PFSK-1 (cell line): Measurements from ENCODE around the gene CEP41.

Source experiments
- POLR2AphosphoS5 ChIP-seq: IDR thresholded peaks from 2 replicates; pipeline ENCODE4 v1.6.1; 2012; ENCODE audit warnings: low read depth, mild to moderate bottlenecking, control low read depth, low read length, moderate library complexity
- SIN3A ChIP-seq: IDR thresholded peaks from 2 replicates; pipeline ENCODE4 v1.6.1; 2012; ENCODE audit warnings: mild to moderate bottlenecking, low read length, moderate library complexity, borderline replicate concordance; ENCODE audit not compliant: insufficient read depth
- TF ChIP-seq, protein P1 (sequence below), 2 experiments: IDR thresholded peaks; 2 replicates each; pipeline versions ENCODE4 v1.6.1 to v1.8.0; 2011 to 2012; ENCODE audit warnings: low read depth in 2 of 2, low read length in 2 of 2, control low read depth in 1 of 2, inconsistent platforms in 1 of 2, mild to moderate bottlenecking in 1 of 2, moderate library complexity in 1 of 2; ENCODE audit not compliant: insufficient read depth in 1 of 2

GRCh38 chr7:130405003-130405402 lies 35.8 kb downstream of the CEP41 start:
- no peak for TF ChIP-seq POLR2AphosphoS5
- TF ChIP-seq, protein P1, sequence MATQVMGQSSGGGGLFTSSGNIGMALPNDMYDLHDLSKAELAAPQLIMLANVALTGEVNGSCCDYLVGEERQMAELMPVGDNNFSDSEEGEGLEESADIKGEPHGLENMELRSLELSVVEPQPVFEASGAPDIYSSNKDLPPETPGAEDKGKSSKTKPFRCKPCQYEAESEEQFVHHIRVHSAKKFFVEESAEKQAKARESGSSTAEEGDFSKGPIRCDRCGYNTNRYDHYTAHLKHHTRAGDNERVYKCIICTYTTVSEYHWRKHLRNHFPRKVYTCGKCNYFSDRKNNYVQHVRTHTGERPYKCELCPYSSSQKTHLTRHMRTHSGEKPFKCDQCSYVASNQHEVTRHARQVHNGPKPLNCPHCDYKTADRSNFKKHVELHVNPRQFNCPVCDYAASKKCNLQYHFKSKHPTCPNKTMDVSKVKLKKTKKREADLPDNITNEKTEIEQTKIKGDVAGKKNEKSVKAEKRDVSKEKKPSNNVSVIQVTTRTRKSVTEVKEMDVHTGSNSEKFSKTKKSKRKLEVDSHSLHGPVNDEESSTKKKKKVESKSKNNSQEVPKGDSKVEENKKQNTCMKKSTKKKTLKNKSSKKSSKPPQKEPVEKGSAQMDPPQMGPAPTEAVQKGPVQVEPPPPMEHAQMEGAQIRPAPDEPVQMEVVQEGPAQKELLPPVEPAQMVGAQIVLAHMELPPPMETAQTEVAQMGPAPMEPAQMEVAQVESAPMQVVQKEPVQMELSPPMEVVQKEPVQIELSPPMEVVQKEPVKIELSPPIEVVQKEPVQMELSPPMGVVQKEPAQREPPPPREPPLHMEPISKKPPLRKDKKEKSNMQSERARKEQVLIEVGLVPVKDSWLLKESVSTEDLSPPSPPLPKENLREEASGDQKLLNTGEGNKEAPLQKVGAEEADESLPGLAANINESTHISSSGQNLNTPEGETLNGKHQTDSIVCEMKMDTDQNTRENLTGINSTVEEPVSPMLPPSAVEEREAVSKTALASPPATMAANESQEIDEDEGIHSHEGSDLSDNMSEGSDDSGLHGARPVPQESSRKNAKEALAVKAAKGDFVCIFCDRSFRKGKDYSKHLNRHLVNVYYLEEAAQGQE (IDR thresholded peaks at IDR 0.05; ENCODE audit: insufficient read depth in 1 of 2, low read depth in 2 of 2, low read length in 2 of 2) = no peak
- TF ChIP-seq SIN3A = no peak
